Pons (tissue), 1 donor: ENCODE measurements around the gene HBE1.
"Not testable (repeated sequence)": the region's sequence is repeated elsewhere in the genome, so short reads cannot be mapped to it uniquely, and the experiment has no call there.

Experiments used
- DNase-seq: peaks from one replicate; pipeline ENCODE4 v3.0.0-alpha.2; 2016; ENCODE audit warnings: low spot score

The HBE1 gene

GRCh38 chr11:5252919-5253265 is 16.9 kb downstream of the HBE1 start:
- no peak for DNase-seq

GRCh38 chr11:5252192-5252918 is 17.4 kb downstream of the HBE1 start:
- DNase-seq = no peak

- no peak for DNase-seq
Measured at GRCh38 chr11:5251746-5252145, 18.0 kb downstream of the HBE1 start.

GRCh38 chr11:5250543-5251204 is 19.1 kb downstream of the HBE1 start:
- no peak for DNase-seq

- DNase-seq = not testable (repeated sequence)
Measured at GRCh38 chr11:5249807-5250396, 19.8 kb downstream of the HBE1 start, which contains the start of gene HBG1. Gene HBG1 (minus strand): TSS chr11:5249857. CDS start chr11:5249804, 53 bp downstream.

- DNase-seq = not testable (repeated sequence)
Measured at GRCh38 chr11:5248498-5248897, 21.2 kb downstream of the HBE1 start.

GRCh38 chr11:5247472-5248192 is 22.1 kb downstream of the HBE1 start:
- no peak for DNase-seq

- no peak for DNase-seq
Measured at GRCh38 chr11:5246772-5247471, 22.8 kb downstream of the HBE1 start.

- DNase-seq = no peak
Measured at GRCh38 chr11:5245155-5245554, 24.6 kb downstream of the HBE1 start.

- DNase-seq = no peak
Measured at GRCh38 chr11:5243816-5244180, 25.9 kb downstream of the HBE1 start.

- DNase-seq = no peak
Measured at GRCh38 chr11:5242933-5243815, 26.6 kb downstream of the HBE1 start.

GRCh38 chr11:5242208-5242607 is 27.5 kb downstream of the HBE1 start:
- no peak for DNase-seq

- DNase-seq = no peak
Measured at GRCh38 chr11:5241458-5241857, 28.3 kb downstream of the HBE1 start.

GRCh38 chr11:5240458-5240857 is 29.3 kb downstream of the HBE1 start:
- DNase-seq = no peak

GRCh38 chr11:5240056-5240455 is 29.7 kb downstream of the HBE1 start:
- no peak for DNase-seq

- no peak for DNase-seq
Measured at GRCh38 chr11:5239046-5239445, 30.7 kb downstream of the HBE1 start.

GRCh38 chr11:5238486-5238885 is 31.3 kb downstream of the HBE1 start:
- no peak for DNase-seq

GRCh38 chr11:5237420-5237819 is 32.3 kb downstream of the HBE1 start:
- no peak for DNase-seq

- no peak for DNase-seq
Measured at GRCh38 chr11:5235364-5236095, 34.2 kb downstream of the HBE1 start.

- DNase-seq = no peak
Measured at GRCh38 chr11:5234381-5234834, 35.3 kb downstream of the HBE1 start, which contains the start of gene HBD. Gene HBD (minus strand): TSS chr11:5234483. CDS start chr11:5234433, 50 bp downstream.
